ENCODE measurements around the gene CD2BP2.
A peak's percentile ranks its signal among the peaks of the same experiment; 100 is the strongest.
"Not testable (repeated sequence)": the region's sequence is repeated elsewhere in the genome, so short reads cannot be mapped to it uniquely, and the experiment has no call there.

CD2BP2 gene

DNA sequence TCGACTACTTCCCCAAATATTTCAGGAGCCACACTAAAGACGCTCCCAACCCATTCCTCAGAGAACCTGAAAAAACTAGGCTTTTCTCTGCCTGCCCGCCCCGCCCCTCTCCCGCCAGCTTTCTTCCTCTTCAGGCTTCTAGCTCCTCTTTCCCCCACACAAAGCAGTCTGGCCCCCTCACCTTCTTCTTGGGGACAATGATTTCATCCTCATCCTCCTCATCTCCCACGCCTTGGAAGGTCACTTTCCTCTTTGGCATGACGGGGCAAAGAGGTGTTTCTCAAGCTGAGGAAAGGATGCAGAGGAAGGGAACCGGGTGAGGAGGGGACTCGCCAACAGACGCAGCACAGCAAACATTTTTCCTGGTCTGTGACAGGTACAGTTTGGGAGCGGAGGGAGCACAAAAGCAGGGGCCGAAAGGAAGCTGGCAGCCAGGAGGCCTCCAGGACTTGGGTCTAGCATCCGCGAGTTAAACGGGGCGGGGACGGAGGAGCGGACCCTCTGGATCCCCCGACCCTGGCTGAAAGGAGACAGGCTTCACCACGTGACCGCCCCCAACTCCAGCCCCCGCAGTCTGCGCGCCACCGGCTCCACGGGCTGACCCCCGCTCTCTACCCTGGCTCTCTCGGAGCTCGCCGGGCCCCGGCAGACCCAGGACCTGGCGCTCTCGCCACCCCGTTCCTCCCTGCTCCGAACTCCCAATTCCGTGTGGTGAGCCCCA lies 525 bp downstream of the CD2BP2 start:
- Histone ChIP-seq H3K9me3 (ENCODE audit: control insufficient read depth, insufficient read depth, low read length) (no peaks in the 10 kb centered on the region), H3K4me1 (ENCODE audit: control insufficient read depth, insufficient read depth, low read length) (peaks cover 3% of the 10 kb centered on the region), H3K36me3 (ENCODE audit: control insufficient read depth, insufficient read depth, low read length) (peaks cover 40% of the 10 kb centered on the region), H3K27me3 (ENCODE audit: control insufficient read depth, insufficient read depth, low read length) (no peaks in the 10 kb centered on the region), H3K9ac (ENCODE audit: low read depth, low read length) (peak overlapping the region; percentile 63), H3K4me3 (ENCODE audit: low read depth, low read length) (peak overlapping the region; percentile 79)

DNA sequence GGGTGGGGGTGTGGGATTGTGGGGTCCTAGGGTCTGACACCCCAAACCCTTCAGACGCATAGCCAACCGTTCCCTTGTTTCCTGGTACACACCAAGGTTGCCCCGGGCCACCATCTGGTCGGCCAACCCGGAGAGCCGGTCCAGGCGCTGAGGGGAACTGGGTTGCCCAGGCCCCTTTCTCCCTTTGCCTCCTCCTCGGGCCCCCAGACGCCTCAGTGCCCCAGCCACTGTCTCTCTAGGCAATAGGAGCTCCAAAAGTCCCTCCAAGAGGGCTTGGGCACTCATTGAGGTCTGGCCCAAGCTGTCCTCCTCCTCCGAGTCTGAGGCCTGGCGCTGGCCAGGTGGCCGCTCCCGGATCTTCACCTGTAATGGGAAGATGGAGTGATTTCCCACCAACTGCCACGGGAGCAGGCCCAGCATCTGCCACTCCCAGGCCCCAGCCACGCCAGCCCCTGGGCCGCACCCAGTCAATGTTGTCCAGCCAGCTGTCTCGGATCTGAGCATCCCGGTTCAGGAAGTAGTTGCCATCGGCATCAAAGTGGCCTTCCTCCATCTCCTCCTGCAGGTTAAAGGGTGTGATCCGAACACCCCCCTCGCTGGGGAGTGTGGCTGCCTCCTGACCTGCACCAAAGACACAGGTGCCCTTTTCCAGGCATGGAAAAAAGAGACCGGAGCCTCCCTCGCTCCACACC lies 1.5 kb downstream of the CD2BP2 start:
- H3K36me3 ChIP-seq (ENCODE audit: control insufficient read depth, insufficient read depth, low read length) = peaks cover 36% of the 10 kb centered on the region
- no peaks in the 10 kb centered on the region for H3K9me3 ChIP-seq (ENCODE audit: control insufficient read depth, insufficient read depth, low read length)
- H3K4me1 ChIP-seq (ENCODE audit: control insufficient read depth, insufficient read depth, low read length) = peaks cover 3% of the 10 kb centered on the region
- H3K9ac ChIP-seq (ENCODE audit: low read depth, low read length) = no peak overlapping the region
- no peak overlapping the region for H3K4me3 ChIP-seq (ENCODE audit: low read depth, low read length)
- H3K27me3 ChIP-seq (ENCODE audit: control insufficient read depth, insufficient read depth, low read length) = no peaks in the 10 kb centered on the region

DNA sequence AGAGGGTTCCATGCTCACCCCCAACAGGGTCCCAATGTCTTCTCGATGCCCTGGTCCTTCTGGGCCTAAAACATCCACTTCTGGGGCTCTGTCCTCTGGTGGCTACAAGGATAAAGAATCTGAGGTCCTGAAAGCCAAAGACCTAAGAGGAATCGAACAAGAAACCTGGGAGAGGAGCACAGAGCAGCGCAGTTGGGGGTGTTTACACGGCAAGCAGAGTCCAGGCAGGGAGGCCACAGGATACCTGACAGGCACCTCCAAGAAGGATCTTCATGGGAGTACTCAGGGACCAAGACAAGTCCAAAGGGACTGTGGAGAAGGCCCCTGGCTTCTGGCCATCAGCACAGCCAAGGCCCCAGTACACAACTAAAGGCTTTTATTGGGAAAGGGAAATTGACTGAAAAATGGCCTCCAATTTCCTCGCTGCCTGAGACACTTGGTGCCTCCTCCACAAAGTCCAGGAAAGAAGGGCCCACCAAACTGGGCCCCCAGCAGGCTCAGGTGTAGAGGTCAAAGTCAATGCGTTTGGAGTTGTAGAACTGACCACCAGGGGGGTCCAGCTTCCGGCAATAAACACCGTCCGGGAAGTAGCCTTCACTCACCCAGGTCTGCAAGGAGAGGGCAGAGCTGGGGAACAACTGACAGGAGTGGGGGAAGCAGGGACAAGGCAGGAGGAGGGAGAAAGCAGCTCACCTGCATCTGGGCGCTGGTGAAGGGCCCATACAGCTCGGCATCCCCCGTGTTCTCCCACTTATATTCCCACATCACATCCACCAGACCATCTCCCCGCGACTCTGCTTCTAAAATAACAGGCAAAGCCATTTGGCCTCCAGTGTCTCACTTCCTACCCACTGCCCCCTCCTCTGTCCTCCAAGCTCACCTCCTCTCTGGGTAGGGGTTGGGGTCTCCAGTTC lies 2.4 kb downstream of the CD2BP2 start:
- no peak overlapping the region for H3K9ac ChIP-seq (ENCODE audit: low read depth, low read length)
- no peak overlapping the region for H3K4me3 ChIP-seq (ENCODE audit: low read depth, low read length)
- H3K27me3 ChIP-seq (ENCODE audit: control insufficient read depth, insufficient read depth, low read length) = no peaks in the 10 kb centered on the region
- H3K4me1 ChIP-seq (ENCODE audit: control insufficient read depth, insufficient read depth, low read length) = peaks cover 3% of the 10 kb centered on the region
- H3K36me3 ChIP-seq (ENCODE audit: control insufficient read depth, insufficient read depth, low read length) = peaks cover 29% of the 10 kb centered on the region
- H3K9me3 ChIP-seq (ENCODE audit: control insufficient read depth, insufficient read depth, low read length) = no peaks in the 10 kb centered on the region

DNA sequence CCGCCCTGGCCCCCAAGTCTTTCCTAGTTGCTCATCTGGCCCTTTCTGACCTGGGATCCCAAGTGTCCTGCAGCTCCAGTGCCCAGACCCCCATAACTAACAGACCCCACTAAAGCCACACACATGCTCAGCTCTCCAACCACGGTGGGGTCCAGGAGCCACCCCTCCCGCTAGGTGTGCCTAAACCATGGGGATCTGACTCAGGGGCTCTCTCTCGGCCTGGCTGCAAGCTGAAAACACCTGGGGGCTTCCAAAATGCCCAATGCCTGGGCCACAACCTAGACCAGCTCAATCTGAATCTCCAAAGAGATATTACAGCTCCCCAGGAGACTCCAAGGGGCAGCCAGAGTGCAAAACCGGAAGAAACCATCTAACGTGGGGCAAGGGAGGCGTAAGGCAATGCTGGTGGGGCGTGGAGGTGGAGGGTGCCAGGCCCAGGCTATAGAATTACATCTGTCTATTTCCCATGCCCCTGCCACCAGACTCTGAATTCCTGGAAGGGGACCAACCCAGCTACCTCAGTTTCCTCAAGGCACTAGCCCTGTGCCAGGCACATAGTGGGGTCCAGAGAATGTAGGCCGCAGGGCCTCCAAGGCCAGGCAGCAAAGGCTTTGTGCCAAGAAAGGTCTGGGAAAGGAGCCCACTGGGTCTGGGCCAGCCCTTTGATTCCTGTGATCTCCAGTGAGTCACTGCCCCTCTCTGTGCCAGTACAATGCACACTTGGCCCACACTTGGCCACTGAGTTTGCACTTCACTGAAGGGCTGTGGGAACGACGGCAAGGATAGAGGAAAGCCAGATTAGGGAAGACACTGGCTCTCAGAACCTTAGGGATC lies 3.3 kb downstream of the CD2BP2 start:
- H3K4me1 ChIP-seq (ENCODE audit: control insufficient read depth, insufficient read depth, low read length) = peaks cover 3% of the 10 kb centered on the region
- peaks cover 29% of the 10 kb centered on the region for H3K36me3 ChIP-seq (ENCODE audit: control insufficient read depth, insufficient read depth, low read length)
- H3K9ac ChIP-seq (ENCODE audit: low read depth, low read length) = no peak overlapping the region
- no peak overlapping the region for H3K4me3 ChIP-seq (ENCODE audit: low read depth, low read length)
- no peaks in the 10 kb centered on the region for H3K27me3 ChIP-seq (ENCODE audit: control insufficient read depth, insufficient read depth, low read length)
- no peaks in the 10 kb centered on the region for H3K9me3 ChIP-seq (ENCODE audit: control insufficient read depth, insufficient read depth, low read length)

DNA sequence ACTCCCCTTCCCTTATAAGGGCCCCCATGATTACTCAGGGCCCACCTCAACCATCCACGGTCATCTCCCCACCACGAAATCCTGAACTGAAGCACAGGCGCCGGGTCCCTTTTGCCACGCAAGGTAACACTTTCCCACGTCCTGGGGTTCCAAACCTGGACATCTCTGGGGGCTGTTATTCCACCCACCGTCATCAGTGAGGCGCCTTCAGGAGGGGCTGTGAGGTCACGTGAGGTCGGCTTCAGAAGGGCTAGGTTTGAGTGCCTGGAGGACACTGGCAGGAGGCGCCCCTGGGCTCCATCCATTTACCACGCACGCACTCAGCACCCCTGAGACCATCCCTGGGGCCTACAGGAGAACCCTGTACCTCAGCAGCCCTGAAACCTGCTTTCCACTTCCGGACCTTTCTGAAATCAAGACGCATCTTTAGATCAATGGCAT lies 4.1 kb downstream of the CD2BP2 start:
- Histone ChIP-seq H3K36me3 (ENCODE audit: control insufficient read depth, insufficient read depth, low read length) (peaks cover 29% of the 10 kb centered on the region), H3K4me1 (ENCODE audit: control insufficient read depth, insufficient read depth, low read length) (peaks cover under 1% of the 10 kb centered on the region), H3K9ac (ENCODE audit: low read depth, low read length) (no peak overlapping the region), H3K4me3 (ENCODE audit: low read depth, low read length) (no peak overlapping the region), H3K9me3 (ENCODE audit: control insufficient read depth, insufficient read depth, low read length) (no peaks in the 10 kb centered on the region), H3K27me3 (ENCODE audit: control insufficient read depth, insufficient read depth, low read length) (no peaks in the 10 kb centered on the region)

DNA sequence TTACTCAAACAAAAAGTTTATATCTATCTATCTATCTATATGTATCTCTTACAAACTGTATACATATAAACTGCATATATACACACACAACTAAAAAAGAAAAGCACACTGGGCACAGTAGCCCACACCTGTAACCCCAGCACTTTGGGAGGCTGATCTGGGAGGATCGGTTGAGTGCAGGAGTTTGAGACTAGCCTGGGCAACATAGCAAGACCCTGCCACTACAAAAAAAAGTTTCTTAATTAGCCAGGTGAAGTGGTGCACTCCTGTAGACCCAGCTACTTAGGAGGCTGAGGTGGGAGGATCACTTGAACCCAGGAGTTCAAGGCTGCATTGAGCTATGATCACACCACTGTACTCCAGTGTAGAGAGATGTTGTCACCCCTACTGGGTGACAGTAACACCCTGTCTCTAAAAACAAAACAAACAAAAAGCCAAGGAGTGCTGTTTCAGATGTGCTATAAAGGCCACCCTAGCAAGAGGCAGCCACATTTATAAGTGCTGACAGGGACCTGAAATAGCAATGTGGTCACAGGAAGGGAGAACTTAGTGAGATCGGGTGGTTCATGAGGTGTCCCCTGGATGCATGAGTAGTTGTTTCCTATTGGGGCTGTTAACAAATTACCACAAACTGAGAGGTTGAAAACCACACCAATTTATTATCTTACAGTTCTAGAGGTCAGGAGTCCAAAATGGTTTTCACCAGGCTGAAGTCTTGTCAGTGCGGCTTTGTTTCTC lies 4.8 kb downstream of the CD2BP2 start:
- Histone ChIP-seq H3K36me3 (ENCODE audit: control insufficient read depth, insufficient read depth, low read length) (peaks cover 29% of the 10 kb centered on the region), H3K27me3 (ENCODE audit: control insufficient read depth, insufficient read depth, low read length) (no peaks in the 10 kb centered on the region), H3K9me3 (ENCODE audit: control insufficient read depth, insufficient read depth, low read length) (no peaks in the 10 kb centered on the region), H3K4me3 (ENCODE audit: low read depth, low read length) (no peak overlapping the region), H3K4me1 (ENCODE audit: control insufficient read depth, insufficient read depth, low read length) (no peaks in the 10 kb centered on the region), H3K9ac (ENCODE audit: low read depth, low read length) (no peak overlapping the region)

DNA sequence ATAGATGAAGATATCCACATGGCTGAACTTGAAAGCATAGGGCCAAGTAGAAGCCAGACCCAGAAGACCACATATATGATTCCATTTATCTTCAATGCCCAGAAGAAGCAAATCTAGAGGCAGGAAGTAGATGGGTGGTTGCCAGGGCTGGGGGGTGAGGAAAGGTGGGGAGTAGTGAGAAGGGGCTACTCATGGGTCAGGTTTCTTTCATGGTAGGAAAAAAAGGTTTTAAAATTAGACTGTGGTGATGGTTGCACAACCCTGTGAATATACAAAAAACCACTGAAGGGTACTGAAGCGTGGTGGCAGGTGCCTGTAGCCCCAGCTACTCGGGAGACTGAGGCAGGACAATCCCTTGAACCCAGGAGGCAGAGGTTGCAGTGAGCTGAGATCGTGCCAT lies 5.4 kb downstream of the CD2BP2 start:
- Histone ChIP-seq H3K9me3 (ENCODE audit: control insufficient read depth, insufficient read depth, low read length) (no peaks in the 10 kb centered on the region), H3K27me3 (ENCODE audit: control insufficient read depth, insufficient read depth, low read length) (no peaks in the 10 kb centered on the region), H3K36me3 (ENCODE audit: control insufficient read depth, insufficient read depth, low read length) (peaks cover 29% of the 10 kb centered on the region), H3K4me3 (ENCODE audit: low read depth, low read length) (no peak overlapping the region), H3K4me1 (ENCODE audit: control insufficient read depth, insufficient read depth, low read length) (no peaks in the 10 kb centered on the region), H3K9ac (ENCODE audit: low read depth, low read length) (no peak overlapping the region)

DNA sequence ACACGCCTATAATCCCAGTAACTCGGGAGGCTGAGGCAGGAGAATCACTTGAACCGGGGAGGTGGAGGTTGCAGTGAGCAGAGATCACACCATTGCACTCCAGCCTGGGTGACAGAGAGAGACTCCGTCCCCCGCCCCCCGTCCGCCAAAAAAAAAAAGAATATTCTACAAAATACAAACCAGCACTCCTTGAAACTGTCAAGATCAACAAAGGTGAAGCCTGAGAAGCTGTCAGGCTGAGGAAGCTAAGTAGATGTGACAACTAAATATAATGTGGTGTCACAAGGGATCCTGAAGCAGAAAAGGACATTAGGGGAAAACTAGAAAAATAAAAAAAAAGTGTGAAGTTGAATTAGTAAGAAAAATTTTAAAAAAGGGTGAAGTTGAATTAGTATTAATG lies 6.2 kb downstream of the CD2BP2 start:
- Histone ChIP-seq H3K27me3 (ENCODE audit: control insufficient read depth, insufficient read depth, low read length) (no peaks in the 10 kb centered on the region), H3K9ac (ENCODE audit: low read depth, low read length) (no peak overlapping the region), H3K9me3 (ENCODE audit: control insufficient read depth, insufficient read depth, low read length) (no peaks in the 10 kb centered on the region), H3K36me3 (ENCODE audit: control insufficient read depth, insufficient read depth, low read length) (peaks cover 29% of the 10 kb centered on the region), H3K4me3 (ENCODE audit: low read depth, low read length) (no peak overlapping the region), H3K4me1 (ENCODE audit: control insufficient read depth, insufficient read depth, low read length) (no peaks in the 10 kb centered on the region)

DNA sequence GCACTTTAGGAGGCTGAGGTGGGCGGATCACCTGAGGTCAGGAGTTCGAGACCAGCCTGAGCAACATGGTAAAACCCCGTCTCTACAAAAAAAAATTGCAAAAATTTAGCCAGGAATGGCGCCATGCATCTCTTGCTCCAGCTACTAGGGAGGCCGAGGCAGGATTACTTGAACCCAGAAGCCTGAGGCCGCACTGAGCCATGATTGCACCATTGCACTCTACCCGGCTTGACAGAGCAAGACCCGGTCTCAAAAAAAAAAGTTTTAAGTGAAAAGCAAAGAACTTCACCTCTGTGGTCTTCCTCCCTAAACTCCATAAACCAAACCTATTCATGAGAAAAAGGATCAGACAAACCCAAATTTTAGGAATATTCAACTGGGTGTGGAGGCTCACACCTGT lies 7.0 kb downstream of the CD2BP2 start:
- no peaks in the 10 kb centered on the region for H3K27me3 ChIP-seq (ENCODE audit: control insufficient read depth, insufficient read depth, low read length)
- no peak overlapping the region for H3K9ac ChIP-seq (ENCODE audit: low read depth, low read length)
- H3K9me3 ChIP-seq (ENCODE audit: control insufficient read depth, insufficient read depth, low read length) = no peaks in the 10 kb centered on the region
- H3K4me3 ChIP-seq (ENCODE audit: low read depth, low read length) = no peak overlapping the region
- H3K4me1 ChIP-seq (ENCODE audit: control insufficient read depth, insufficient read depth, low read length) = no peaks in the 10 kb centered on the region
- H3K36me3 ChIP-seq (ENCODE audit: control insufficient read depth, insufficient read depth, low read length) = peaks cover 25% of the 10 kb centered on the region

DNA sequence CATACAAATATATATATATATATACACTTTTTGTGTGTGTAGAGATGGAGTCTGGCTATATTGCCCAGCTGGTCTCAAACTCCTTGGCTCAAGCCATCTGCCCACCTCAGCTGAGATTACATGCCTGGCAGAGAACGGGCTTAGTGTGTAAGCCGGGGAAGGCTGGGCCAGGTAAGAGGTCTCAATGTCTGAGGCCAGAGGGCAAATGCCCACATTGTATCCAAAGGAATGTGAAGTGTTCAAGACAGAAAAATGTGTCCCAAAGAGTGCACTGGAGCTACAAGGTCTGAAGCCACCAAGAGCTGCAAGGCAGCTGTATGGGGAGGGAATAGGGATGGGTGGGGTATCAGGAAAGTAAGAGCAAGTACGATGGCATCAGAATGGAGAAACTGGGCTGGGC lies 8.8 kb downstream of the CD2BP2 start:
- Histone ChIP-seq H3K4me3 (ENCODE audit: low read depth, low read length) (no peak overlapping the region), H3K4me1 (ENCODE audit: control insufficient read depth, insufficient read depth, low read length) (no peaks in the 10 kb centered on the region), H3K36me3 (ENCODE audit: control insufficient read depth, insufficient read depth, low read length) (peaks cover 9% of the 10 kb centered on the region), H3K9me3 (ENCODE audit: control insufficient read depth, insufficient read depth, low read length) (no peaks in the 10 kb centered on the region), H3K9ac (ENCODE audit: low read depth, low read length) (no peak overlapping the region), H3K27me3 (ENCODE audit: control insufficient read depth, insufficient read depth, low read length) (no peaks in the 10 kb centered on the region)

DNA sequence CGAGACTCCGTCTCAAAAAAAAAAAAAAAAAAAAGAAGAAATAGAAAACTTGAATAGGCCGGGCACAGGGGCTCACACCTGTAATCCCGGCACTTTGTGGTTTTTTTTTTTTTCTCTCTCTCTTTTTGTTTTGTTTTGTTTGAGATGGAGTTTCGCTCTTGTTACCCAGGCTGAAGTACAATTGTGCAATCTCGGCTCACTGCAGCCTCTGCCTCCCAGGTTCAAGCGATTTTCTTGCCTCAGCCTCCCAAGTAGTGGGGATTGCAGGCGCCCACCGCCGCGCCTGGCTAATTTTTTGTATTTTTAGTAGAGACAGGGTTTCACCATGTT lies 11.7 kb downstream of the CD2BP2 start:
- not testable (repeated sequence) for H3K36me3 ChIP-seq (ENCODE audit: control insufficient read depth, insufficient read depth, low read length); H3K27me3 ChIP-seq (ENCODE audit: control insufficient read depth, insufficient read depth, low read length); H3K4me1 ChIP-seq (ENCODE audit: control insufficient read depth, insufficient read depth, low read length); H3K9me3 ChIP-seq (ENCODE audit: control insufficient read depth, insufficient read depth, low read length); H3K4me3 ChIP-seq (ENCODE audit: low read depth, low read length); H3K9ac ChIP-seq (ENCODE audit: low read depth, low read length)

Measured in iPS-15b (cell line).